ENCODE results near the gene ARMH2.

DNA sequence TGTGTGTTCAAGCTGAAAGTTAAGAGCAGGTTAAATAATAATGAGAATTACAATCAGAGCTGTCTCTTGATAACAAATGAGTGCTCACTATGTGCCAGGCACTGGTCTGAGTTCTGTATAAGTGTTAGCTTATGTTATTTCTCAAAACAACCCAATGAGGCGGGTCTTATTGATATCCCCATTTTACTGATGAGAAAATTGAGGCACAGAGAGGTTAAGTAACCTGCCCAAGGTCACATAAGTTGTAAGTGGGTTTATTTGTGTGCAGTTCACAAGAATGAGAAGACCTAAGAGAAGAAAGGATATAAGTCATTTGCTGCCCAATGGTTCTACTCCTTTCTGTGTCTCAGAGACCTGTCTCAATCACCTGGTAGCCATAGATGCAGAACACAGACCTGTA is 34.1 kb upstream of the ARMH2 start:
- TF ChIP-seq, protein P1, sequence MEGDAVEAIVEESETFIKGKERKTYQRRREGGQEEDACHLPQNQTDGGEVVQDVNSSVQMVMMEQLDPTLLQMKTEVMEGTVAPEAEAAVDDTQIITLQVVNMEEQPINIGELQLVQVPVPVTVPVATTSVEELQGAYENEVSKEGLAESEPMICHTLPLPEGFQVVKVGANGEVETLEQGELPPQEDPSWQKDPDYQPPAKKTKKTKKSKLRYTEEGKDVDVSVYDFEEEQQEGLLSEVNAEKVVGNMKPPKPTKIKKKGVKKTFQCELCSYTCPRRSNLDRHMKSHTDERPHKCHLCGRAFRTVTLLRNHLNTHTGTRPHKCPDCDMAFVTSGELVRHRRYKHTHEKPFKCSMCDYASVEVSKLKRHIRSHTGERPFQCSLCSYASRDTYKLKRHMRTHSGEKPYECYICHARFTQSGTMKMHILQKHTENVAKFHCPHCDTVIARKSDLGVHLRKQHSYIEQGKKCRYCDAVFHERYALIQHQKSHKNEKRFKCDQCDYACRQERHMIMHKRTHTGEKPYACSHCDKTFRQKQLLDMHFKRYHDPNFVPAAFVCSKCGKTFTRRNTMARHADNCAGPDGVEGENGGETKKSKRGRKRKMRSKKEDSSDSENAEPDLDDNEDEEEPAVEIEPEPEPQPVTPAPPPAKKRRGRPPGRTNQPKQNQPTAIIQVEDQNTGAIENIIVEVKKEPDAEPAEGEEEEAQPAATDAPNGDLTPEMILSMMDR (IDR thresholded peaks at IDR 0.05): no peak
- TF ChIP-seq EZH2 (IDR thresholded peaks at IDR 0.05; ENCODE audit: borderline replicate concordance, insufficient read depth, low read depth, low read length, poor library complexity, severe bottlenecking): no peak
